ENCODE data around the gene SPATA20. TPM values are rescaled to one million over a fixed set of nuclear protein-coding genes. Genes with fewer than 3 reads are reported as not detected.

SPATA20 gene
- 27.1 TPM for total RNA-seq
- 10 to 100 TPM; 24.4 to 37.6 (median 33.3) TPM for polyA plus RNA-seq (ENCODE audit: insufficient read depth in 1 of 8, insufficient read length in 8 of 8, low replicate concordance in 1 of 8)
- long read RNA-seq, donor 1, partial matches to known transcripts: 8 of 9 reads
- long read RNA-seq, donor 1, other reads (novel, unspliced or antisense): 0 of 9 reads
- long read RNA-seq, donor 2, partial matches to known transcripts: 0 of 1 reads
- long read RNA-seq, donor 2, other reads (novel, unspliced or antisense): 0 of 1 reads
- long read RNA-seq, donor 3, partial matches to known transcripts: 26 of 29 reads
- long read RNA-seq, donor 3, other reads (novel, unspliced or antisense): 0 of 29 reads
- long read RNA-seq, donor 4, partial matches to known transcripts: 20 of 21 reads
- long read RNA-seq, donor 4, other reads (novel, unspliced or antisense): 0 of 21 reads
- long read RNA-seq, donor 5, partial matches to known transcripts: 51 of 59 reads
- long read RNA-seq, donor 5, other reads (novel, unspliced or antisense): 0 of 59 reads
- long read RNA-seq, donor 6, partial matches to known transcripts: 27 of 31 reads
- long read RNA-seq, donor 6, other reads (novel, unspliced or antisense): 0 of 31 reads
- long read RNA-seq, donor 7, partial matches to known transcripts: 37 of 43 reads
- long read RNA-seq, donor 7, other reads (novel, unspliced or antisense): 0 of 43 reads
- long read RNA-seq, donor 8, partial matches to known transcripts: 5 of 5 reads
- long read RNA-seq, donor 8, other reads (novel, unspliced or antisense): 0 of 5 reads
- long read RNA-seq, donor 9, partial matches to known transcripts: 10 of 10 reads
- long read RNA-seq, donor 9, other reads (novel, unspliced or antisense): 0 of 10 reads
- long read RNA-seq, donor 10, partial matches to known transcripts: 12 of 13 reads
- long read RNA-seq, donor 10, other reads (novel, unspliced or antisense): 0 of 13 reads
- long read RNA-seq, donor 11, partial matches to known transcripts: 18 of 20 reads
- long read RNA-seq, donor 11, other reads (novel, unspliced or antisense): 0 of 20 reads

DNA sequence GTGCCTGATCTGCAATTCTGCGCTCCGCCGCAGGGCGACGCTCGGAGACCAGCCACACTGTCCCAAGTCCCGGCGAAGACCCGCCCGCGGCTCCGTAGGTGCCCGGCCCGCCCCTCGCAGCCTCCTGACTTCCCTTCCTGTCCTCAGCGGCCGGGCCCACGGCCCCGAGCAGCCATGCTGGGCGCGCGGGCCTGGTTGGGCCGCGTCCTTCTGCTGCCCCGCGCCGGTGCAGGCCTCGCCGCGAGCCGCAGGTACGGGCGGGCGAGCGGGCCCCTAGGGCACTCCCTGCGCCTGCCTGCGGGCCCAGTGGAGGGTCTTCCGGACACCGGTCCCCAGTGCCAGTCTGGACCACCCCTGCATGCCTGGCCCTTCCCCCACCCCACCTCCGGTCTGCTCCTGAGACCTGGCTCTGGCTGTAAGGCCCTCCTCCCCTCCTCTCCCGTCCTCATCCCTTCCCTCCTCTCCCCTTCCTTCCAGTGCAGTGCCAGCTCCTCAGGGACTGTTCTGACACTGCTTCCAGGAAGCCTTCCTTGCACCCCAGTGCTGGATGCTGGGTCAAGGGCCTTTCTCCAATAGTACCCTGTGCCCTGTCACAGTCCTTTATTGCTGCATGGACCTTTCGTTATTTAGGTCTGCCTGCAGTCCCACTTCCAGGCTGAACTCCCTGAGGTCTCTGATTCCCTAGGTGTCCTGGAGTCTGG is at the start of gene SPATA20:
TSS of gene SPATA20 (plus strand) at position 140 of the 701 bp plus-strand sequence. CDS start at position 175, 35 bp downstream.
- Histone ChIP-seq H3K4me3 (ENCODE audit: low read length) (peak within 1 kb of the TSS; percentile 57), H3K27me3 (ENCODE audit: control insufficient read depth, insufficient read depth, low read length) (peaks cover 2% of the 10 kb centered on the region), H3K36me3 (ENCODE audit: control insufficient read depth, insufficient read depth, low read length) (peaks cover 15% of the 10 kb centered on the region), H3K27ac (ENCODE audit: low read length) (peak within 1 kb of the TSS; percentile 72), H3K4me1 (ENCODE audit: control insufficient read depth, insufficient read depth, low read length) (peaks cover 46% of the 10 kb centered on the region), H3K9me3 (replicated peaks; ENCODE audit: control insufficient read depth, low read depth, low read length) (no peaks in the 10 kb centered on the region)
- 3% methylated on average over 33 of the region's 42 CpGs for WGBS (ENCODE audit: insufficient coverage)
- peak; percentile 94 for DNase-seq

DNA sequence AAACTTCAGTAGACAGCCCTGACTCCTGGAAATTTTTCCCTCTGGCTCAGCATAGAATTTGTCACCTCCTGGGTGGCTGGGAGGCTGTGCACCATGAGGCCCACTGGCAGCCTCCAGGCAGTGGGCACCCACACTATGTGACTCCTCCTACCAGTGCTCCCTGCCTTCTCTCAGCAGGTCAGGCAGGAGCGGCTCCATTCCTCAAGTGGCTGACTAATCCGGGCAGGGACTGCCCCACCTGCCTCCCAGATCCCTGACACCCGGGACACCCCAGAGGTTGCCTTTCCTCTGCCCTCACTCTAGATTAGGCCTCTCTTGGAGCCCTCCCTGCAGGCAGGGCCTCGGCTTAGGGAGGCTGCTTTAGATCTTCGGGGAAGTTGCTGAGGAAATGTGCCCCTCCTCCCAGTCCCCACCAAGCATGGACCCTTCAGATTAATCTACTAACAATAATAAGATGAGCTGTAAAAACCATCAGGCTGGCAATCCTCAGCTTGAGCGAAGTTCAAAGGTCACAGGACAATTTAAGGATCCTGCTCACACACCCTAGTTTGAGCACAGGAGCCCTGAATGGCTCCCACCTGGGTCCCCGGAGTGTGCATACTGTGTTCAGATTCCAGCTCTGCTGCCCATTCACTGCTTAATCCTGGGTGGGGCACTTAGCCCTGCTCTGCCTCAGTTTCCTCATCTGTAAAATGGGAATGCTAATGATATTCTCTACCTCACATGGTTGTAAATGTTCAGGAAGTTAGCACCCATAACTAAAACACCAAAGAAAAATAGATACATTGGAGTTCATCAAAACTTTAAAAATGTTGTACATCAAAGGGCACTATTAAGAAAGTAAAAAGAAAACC is 48.7 kb upstream of the SPATA20 start:
- Histone ChIP-seq H3K4me3 (ENCODE audit: low read length) (no peak overlapping the region), H3K27ac (ENCODE audit: low read length) (no peak overlapping the region), H3K9me3 (replicated peaks; ENCODE audit: control insufficient read depth, low read depth, low read length) (no peaks in the 10 kb centered on the region), H3K27me3 (ENCODE audit: control insufficient read depth, insufficient read depth, low read length) (peaks cover 6% of the 10 kb centered on the region), H3K36me3 (ENCODE audit: control insufficient read depth, insufficient read depth, low read length) (no peaks in the 10 kb centered on the region), H3K4me1 (ENCODE audit: control insufficient read depth, insufficient read depth, low read length) (no peaks in the 10 kb centered on the region)
- 55% methylated on average over 4 of the region's 7 CpGs for WGBS (ENCODE audit: insufficient coverage)
- DNase-seq: no peak

DNA sequence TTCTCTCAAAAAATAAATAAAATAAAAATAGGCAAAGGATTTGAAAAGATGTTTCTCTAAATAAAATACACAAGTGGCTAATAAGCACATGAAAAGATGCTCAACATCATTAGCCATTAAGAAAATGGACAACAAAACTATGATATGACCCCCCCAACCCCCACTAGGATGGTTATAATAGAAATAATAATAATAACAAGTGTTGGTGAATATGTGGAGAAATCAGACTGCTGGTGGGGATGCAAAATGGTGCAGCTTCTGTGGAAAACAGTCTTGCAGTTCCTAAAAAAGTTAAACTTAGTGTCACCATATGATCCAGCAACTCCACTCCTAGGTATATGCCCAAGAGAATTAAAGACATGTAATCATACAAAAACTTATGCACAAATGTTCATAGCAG is 47.7 kb upstream of the SPATA20 start:
- no peaks in the 10 kb centered on the region for H3K9me3 ChIP-seq (replicated peaks; ENCODE audit: control insufficient read depth, low read depth, low read length)
- peaks cover 6% of the 10 kb centered on the region for H3K27me3 ChIP-seq (ENCODE audit: control insufficient read depth, insufficient read depth, low read length)
- H3K36me3 ChIP-seq (ENCODE audit: control insufficient read depth, insufficient read depth, low read length): no peaks in the 10 kb centered on the region
- no peak overlapping the region for H3K4me3 ChIP-seq (ENCODE audit: low read length)
- H3K27ac ChIP-seq (ENCODE audit: low read length): no peak overlapping the region
- no peak for DNase-seq
- no peaks in the 10 kb centered on the region for H3K4me1 ChIP-seq (ENCODE audit: control insufficient read depth, insufficient read depth, low read length)

DNA sequence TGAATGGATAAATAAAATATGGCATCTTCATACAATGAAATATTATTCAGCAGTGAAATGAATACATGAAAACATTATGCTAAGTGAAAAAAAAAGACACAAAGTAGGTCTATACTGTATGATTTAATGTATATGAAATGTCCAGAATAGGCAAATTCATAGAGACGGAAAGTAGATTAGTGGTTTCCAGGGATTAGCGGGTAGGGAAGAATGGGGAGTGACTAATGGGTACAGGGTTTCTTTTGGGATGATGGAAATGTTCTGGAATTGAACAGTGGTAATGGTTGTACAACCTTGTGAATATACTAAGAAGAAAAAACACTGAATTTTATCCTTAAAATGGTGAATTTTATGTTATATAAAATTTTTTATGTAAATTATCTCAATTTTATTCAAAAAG is 47.3 kb upstream of the SPATA20 start:
- Histone ChIP-seq H3K9me3 (replicated peaks; ENCODE audit: control insufficient read depth, low read depth, low read length) (no peaks in the 10 kb centered on the region), H3K4me3 (ENCODE audit: low read length) (no peak overlapping the region), H3K27me3 (ENCODE audit: control insufficient read depth, insufficient read depth, low read length) (peaks cover 6% of the 10 kb centered on the region), H3K27ac (ENCODE audit: low read length) (no peak overlapping the region), H3K36me3 (ENCODE audit: control insufficient read depth, insufficient read depth, low read length) (no peaks in the 10 kb centered on the region), H3K4me1 (ENCODE audit: control insufficient read depth, insufficient read depth, low read length) (no peaks in the 10 kb centered on the region)
- WGBS (ENCODE audit: insufficient coverage): 94% methylated on average over 2 of the region's 2 CpGs
- no peak for DNase-seq

DNA sequence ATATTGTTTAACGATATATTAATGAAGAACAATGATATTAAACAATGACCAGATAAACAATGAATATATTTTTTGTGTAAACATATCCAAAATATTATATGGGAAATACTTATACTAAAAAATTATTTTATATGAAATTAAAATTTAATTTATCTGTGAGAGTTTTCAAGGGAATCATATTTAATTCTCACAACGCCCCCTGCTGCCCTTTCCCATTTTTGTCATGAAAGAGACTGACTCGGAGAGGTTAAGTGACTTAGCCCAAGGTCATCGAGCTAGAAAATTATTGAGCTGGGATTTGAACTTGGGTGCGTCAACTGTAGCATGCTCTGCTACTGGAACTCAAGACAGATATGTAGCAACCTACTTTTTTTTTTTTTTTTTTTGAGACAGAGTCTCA is 45.9 kb upstream of the SPATA20 start:
- DNase-seq: no peak
- WGBS (ENCODE audit: insufficient coverage): no CpG with 5 or more reads among the region's 5 CpGs
- Histone ChIP-seq H3K36me3 (ENCODE audit: control insufficient read depth, insufficient read depth, low read length) (no peaks in the 10 kb centered on the region), H3K9me3 (replicated peaks; ENCODE audit: control insufficient read depth, low read depth, low read length) (no peaks in the 10 kb centered on the region), H3K27ac (ENCODE audit: low read length) (no peak overlapping the region), H3K4me3 (ENCODE audit: low read length) (no peak overlapping the region), H3K4me1 (ENCODE audit: control insufficient read depth, insufficient read depth, low read length) (no peaks in the 10 kb centered on the region), H3K27me3 (ENCODE audit: control insufficient read depth, insufficient read depth, low read length) (peaks cover 4% of the 10 kb centered on the region)

DNA sequence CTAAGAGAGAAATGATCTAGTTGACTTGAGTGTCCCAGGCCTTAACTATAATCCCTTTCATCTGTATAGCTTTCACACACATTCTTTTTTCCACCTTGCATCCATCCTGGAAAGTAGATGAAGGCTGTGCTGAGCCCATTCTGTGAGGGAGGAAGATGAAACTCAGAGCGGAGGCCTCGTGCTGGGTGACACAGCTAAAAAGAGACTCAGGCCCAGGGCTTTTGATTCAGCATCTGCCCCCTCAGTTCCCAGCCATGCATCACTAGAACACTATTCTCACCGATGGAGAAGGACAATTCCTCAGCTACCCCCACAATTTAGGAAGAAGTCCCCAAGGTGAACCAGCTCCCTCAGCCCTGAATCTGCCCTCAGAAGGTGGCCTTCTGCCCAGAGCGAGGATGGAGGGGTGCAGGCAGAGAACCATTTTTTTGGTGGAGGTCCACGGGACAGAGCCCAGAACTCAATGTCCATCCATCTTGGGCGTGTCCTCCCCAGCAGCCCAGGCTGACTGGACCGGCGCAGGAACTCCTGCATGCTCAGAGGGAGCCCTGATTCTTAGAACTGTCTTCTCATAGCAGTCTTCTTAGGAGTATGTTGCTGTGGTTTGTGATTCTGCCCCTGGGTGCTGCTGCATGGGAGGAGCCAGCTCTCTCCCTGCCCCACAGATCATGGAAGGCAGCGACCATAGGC is 44.5 kb upstream of the SPATA20 start:
- Histone ChIP-seq H3K27me3 (ENCODE audit: control insufficient read depth, insufficient read depth, low read length) (peaks cover 4% of the 10 kb centered on the region), H3K36me3 (ENCODE audit: control insufficient read depth, insufficient read depth, low read length) (no peaks in the 10 kb centered on the region), H3K4me1 (ENCODE audit: control insufficient read depth, insufficient read depth, low read length) (peaks cover 1% of the 10 kb centered on the region), H3K27ac (ENCODE audit: low read length) (no peak overlapping the region), H3K9me3 (replicated peaks; ENCODE audit: control insufficient read depth, low read depth, low read length) (no peaks in the 10 kb centered on the region), H3K4me3 (ENCODE audit: low read length) (no peak overlapping the region)
- 84% methylated on average over 7 of the region's 9 CpGs for WGBS (ENCODE audit: insufficient coverage)
- DNase-seq: no peak

DNA sequence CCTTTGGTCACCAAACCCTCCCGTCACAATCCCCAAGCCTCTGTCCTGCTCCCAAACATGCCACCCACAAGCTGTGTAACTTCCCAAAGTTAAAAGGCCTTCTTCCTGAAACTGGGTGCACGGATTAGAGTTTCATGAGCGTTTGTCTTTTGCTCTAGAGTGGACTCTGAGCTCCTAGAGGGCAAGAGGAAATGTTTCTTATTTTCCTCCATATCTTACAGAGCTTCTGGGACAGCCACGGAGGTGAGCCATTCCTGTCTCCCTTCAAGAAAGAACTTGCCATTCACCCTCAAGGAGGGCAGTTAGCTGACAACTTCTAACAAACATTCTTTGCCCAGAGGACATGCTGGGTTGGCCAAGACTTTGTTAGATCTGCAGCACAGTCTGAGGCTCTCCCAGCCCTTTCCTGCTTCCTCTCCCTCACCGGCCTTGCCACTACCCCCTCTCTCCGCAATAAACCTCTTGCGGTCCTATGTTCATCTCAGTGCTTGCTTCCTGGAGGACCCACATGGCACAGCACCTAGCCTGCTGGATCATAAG is 41.3 kb upstream of the SPATA20 start:
- H3K9me3 ChIP-seq (replicated peaks; ENCODE audit: control insufficient read depth, low read depth, low read length): no peaks in the 10 kb centered on the region
- WGBS (ENCODE audit: insufficient coverage): 55% methylated on average over 3 of the region's 7 CpGs
- no peak overlapping the region for H3K27ac ChIP-seq (ENCODE audit: low read length)
- H3K27me3 ChIP-seq (ENCODE audit: control insufficient read depth, insufficient read depth, low read length): no peaks in the 10 kb centered on the region
- H3K36me3 ChIP-seq (ENCODE audit: control insufficient read depth, insufficient read depth, low read length): no peaks in the 10 kb centered on the region
- no peak overlapping the region for H3K4me3 ChIP-seq (ENCODE audit: low read length)
- H3K4me1 ChIP-seq (ENCODE audit: control insufficient read depth, insufficient read depth, low read length): peaks cover 14% of the 10 kb centered on the region
- DNase-seq: no peak

DNA sequence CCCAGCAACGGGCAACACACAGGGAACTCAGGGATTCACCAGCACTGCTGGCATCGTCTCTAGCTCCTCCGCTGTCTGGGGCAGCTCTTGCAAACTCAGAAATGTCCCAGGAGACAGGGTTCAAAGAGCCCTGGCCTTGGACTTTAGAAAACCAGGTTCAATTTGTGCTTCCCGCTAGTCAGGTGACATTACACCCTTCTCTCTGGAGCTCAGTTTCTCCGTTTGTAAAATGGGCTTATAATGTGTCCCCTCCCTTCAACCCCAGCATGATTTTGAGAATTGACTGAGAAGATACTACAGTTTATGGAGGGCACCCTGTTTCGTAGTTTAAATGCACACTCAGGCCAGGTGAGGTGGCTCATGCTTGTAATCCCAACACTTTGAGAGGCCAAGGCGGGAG is 40.7 kb upstream of the SPATA20 start:
- H3K4me3 ChIP-seq (ENCODE audit: low read length): no peak overlapping the region
- H3K4me1 ChIP-seq (ENCODE audit: control insufficient read depth, insufficient read depth, low read length): peaks cover 14% of the 10 kb centered on the region
- H3K9me3 ChIP-seq (replicated peaks; ENCODE audit: control insufficient read depth, low read depth, low read length): no peaks in the 10 kb centered on the region
- no peak for DNase-seq
- no peak overlapping the region for H3K27ac ChIP-seq (ENCODE audit: low read length)
- no peaks in the 10 kb centered on the region for H3K36me3 ChIP-seq (ENCODE audit: control insufficient read depth, insufficient read depth, low read length)
- H3K27me3 ChIP-seq (ENCODE audit: control insufficient read depth, insufficient read depth, low read length): no peaks in the 10 kb centered on the region
- WGBS (ENCODE audit: insufficient coverage): 81% methylated on average over 6 of the region's 7 CpGs
